Measurements from ENCODE around the gene PAH.
"Not testable (repeated sequence)": the region's sequence is repeated elsewhere in the genome, so short reads cannot be mapped to it uniquely, and the experiment has no call there.

The PAH gene

DNA sequence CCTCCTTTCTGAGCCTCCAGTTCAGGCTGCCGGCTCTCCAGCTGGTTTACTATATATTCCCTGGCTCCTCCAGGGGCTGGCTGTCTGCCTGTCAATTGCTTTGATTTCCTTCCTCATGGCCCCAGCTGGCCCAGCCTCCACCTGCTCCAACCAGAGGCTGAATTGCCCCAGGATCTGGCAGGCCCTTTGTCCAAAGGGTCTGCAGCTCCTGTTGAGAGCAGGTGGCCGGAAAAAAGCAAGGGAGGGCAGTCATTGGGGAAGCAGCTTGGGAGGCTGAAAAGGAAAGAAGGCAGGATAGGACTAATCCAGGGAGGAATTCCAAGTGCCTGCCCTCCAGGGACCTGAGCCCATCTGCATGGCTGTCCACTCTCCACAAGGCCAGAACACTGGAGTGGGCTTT, 25.3 kb downstream of the PAH start:
- no peak for DNase-seq

DNA sequence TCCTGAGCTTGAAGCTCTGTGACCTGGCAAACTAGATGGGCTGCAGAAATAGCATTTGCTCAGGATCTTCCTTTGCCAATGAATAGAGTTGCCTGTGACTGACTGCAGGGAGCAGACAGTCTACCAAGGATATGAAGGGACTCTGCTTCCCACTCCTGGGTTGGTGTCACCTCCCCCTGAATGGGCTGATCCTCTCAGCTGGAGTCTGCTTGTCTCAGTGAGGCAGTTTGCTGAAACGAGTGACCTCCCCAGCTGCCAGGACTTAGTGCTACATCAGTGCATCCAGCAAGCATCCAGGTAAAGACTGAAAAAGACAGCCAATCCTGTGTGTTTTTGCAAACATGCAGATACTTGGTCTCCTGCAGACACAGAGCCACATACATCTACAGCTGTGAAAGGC, 28.5 kb downstream of the PAH start:
- no peak for DNase-seq

DNA sequence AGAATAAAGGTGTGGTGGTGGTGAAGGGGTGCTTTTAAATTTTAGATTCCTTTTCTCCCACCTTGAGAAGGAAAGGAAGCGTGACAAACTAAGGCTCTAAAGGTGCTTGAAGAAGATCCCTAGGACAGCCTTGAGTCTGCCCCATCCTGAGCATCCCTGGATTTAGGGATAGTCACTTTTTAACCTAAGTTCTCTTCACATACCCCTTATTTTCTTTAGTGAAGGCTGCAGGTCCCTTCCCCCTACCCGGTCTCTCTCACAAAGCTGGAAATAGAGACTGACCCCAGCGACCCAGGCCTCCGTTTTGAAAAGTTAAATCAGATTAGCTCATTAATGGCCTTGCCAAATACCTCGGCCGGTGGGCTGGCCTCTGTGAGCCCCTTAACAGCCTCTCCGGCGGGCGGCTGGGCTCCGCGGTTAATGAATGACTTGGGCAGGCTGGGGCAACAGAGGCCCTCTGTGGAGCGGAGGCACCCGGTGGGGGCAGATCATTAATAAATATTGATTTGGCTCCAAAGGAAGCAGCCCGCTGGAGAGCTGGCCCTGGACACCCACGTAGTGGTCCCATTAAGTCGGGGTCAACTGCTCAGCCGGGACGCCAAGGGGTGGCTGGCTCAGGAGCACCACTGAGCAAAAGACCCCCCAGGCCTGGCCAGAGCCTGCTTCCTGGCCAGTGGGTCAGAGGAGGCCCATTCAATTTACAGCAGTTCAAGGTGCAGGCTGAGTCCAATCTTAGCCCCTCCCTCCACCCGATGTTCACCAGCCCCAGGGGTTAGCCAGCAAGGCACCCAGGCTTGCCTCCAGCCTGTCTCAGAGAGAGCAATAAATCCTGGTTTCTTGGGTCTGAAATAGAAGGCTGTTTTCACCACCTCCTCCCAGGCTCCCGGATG, 31.8 kb downstream of the PAH start:
- no peak for DNase-seq

GRCh38 chr12:102883204-102883799, 33.7 kb downstream of the PAH start:
- DNase-seq = peak in 1 of 2 donors; percentile 20

GRCh38 chr12:102880783-102881182, 36.3 kb downstream of the PAH start:
- DNase-seq = no peak

GRCh38 chr12:102879144-102879763, 37.8 kb downstream of the PAH start:
- DNase-seq = no peak

DNA sequence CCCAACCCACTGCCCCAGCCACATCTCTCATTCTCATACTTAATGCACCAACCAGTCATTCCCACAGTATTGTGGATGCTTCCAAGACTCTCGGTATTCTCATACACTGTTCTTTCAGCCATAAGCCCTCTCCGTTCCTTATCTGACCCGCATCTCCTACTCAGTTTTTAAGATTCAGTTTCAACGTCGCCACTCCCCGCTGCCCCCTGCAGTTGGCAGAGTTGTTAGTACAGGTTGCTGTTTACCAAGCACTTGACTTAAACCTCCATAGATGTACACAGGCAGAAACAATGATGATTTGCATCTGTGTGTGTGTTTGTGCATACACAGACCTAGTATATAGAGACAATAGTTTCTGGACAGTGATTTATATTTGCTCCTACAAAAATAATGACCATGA, 40.2 kb downstream of the PAH start:
- no peak for DNase-seq

- DNase-seq = no peak
Observed at GRCh38 chr12:102874819-102875218, 42.2 kb downstream of the PAH start.

DNA sequence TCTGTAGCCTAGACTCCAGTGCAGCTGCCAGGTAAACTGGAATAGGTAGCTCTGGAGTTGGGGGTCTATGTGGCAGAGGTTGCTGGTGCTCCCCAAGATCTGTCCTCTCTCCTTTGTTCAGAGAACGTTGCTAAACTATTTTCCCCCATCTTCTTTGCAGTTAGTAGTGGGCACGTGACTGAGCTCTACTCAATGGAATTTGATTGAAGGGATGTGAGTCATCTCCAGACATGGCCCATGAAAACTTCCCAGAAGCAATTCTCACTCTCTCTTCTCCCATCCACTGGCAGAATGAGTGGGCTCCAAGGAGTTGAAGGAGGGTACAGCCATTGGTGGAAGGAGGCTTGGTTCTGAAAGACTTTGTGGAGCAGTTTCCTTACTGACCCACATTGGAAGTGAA, 44.0 kb downstream of the PAH start:
- no peak for DNase-seq

- DNase-seq = no peak
Observed at GRCh38 chr12:102871014-102871413, 46.0 kb downstream of the PAH start.

DNA sequence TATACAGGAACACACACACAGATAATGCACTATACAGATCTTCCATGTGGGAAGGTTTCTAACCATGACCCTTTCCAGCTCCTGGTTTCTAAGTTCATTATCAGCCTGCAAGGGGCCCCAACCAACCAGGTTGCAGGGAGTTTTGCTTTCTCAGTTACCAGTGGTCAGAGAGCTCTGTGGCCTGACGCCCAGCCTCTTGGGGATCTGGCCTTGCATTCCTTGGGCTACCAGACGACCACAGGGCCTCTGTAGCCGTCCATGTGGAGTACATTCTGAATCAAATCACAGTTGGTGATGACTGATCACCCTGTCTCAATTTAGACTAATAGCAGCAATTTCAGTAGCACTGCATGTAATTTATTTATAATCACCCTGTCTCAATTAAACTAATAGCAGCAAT, 47.5 kb downstream of the PAH start:
- DNase-seq = no peak

GRCh38 chr12:102865821-102866615, 51.0 kb downstream of the PAH start:
- DNase-seq = no peak

GRCh38 chr12:102862486-102862885, 54.6 kb downstream of the PAH start:
- no peak for DNase-seq

DNA sequence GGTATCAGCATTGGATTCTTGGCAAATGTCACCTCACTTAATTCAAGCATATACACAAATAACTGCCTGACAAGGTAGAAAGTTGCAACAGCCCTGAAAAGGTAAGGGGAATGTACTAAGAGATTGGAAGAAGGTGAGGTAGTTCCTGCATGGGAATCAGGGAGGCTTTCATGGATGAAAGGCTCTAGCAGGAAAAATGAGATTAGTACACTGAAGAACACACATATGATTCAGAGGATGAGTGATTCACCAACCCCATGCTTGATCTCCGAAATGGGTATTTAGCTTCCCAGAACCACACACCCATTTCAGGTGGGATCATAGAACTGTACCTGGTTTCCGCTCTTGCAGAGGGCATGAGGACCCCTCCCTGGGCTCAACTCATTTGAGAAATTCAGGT, 65.8 kb downstream of the PAH start:
- DNase-seq = no peak

- DNase-seq = no peak
Observed at GRCh38 chr12:102849722-102850447, 67.2 kb downstream of the PAH start.

DNA sequence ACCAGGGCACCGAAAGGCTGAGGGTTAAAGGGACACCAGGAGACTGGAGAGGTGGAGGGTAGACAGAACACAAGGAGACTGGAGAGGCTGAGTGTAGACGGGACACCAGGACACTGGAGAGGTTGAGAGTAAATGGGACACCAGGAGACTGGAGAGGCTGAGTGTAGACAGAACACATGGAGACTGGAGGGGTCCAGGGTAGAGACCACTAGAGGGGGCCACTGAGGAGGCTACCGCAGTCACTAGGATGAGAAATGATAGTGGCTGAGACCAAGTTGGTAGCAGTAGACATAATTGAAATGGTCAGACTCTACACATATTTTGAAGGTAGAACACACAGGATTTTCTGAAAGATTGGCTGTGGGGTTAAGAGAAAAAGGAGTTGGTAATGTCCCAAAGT, 68.2 kb downstream of the PAH start:
- DNase-seq = no peak

DNA sequence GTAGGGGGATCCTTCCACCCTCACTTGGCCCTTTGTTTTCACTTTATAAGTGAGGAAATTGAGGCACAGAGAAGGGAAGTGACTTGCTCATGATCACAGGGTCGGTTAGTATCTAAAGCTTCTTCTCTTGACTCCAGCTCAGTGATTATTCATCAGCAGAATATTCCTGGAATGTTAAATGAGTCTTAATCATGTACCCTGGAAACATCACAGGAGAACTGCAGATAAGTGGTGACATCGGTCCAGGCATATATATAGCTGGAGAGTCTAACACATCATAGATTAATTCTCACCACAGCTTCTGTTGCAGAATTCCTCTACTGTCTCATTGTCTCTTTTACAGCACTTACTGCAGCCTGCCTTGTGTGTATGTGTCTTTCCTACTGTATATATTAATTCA, 69.9 kb downstream of the PAH start:
- no peak for DNase-seq

- DNase-seq = no peak
Observed at GRCh38 chr12:102833687-102834441, 83.2 kb downstream of the PAH start.

GRCh38 chr12:102832826-102833225, 84.2 kb downstream of the PAH start:
- not testable (repeated sequence) for DNase-seq

GRCh38 chr12:102824218-102824835, 92.7 kb downstream of the PAH start:
- no peak for DNase-seq

DNA sequence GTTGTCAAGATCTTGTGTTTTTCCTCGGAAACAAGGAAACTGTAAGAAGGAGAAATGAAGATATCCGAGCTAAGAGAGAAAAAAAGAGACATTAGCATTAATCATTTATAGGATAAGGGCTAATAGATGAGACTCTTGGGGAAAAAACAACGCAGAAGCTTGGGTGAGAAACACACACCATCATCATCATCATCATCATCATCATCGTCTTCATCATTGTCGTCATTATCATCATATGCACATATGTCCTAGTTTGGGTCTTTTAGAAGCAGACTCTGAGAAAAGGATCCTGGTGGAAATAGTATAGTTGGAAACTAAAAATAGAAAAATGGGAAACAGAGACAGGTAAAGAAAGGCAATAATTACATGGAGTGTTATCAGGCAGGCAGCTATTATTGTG, 95.9 kb downstream of the PAH start:
- no peak for DNase-seq
